GM19035 (cell line): ENCODE results near the gene TMEM123.

Experiments
- ATAC-seq: cut with Tn5 transposase; IDR thresholded peaks from one replicate; pipeline ENCODE4 v1.9.1; 2021; ENCODE audit not compliant: unreplicated experiment

Gene TMEM123

GRCh38 chr11:102426570-102426969, 26.0 kb downstream of the TMEM123 start:
- ATAC-seq, result no peak

GRCh38 chr11:102426000-102426399, 26.6 kb downstream of the TMEM123 start:
- no peak for ATAC-seq

DNA sequence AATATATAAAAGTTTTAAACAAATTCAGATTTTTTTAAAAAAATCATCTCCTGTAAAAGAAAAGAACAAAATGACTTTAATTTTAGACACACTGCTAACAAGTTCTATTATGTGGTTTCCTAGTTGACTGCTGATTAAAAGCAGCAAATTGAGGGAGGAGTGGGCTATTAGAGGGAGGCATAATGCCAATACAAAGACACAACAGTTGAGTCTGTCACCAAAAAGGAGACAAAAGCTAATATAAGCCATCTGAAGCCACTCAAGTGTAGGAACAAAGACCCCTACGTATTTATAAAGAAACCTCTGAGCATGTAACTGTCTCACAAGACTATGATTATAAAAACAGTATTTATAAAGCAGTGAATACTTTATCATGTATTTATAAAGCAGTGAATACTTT, 28.6 kb downstream of the TMEM123 start:
- ATAC-seq, result no peak

GRCh38 chr11:102422817-102423712, 29.5 kb downstream of the TMEM123 start:
- ATAC-seq, result no peak

DNA sequence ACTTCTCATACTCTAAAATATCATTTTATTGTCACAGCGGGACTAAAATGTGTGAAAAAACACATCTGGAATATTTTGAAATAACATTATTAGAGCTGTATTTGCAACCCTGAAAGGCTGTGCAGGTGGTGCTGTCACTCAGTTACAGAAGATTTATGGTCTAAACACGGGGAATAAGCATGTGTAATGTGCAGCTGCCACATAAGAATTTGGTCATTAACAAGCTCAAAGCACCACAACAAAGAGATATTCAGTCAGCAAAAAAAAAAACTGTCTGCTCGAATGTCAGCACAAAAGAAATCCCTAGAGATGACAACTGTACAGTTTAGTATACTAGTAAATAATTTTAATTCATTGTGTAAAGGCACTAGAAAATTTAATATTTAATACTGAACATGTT, 31.3 kb downstream of the TMEM123 start:
- ATAC-seq, result no peak

DNA sequence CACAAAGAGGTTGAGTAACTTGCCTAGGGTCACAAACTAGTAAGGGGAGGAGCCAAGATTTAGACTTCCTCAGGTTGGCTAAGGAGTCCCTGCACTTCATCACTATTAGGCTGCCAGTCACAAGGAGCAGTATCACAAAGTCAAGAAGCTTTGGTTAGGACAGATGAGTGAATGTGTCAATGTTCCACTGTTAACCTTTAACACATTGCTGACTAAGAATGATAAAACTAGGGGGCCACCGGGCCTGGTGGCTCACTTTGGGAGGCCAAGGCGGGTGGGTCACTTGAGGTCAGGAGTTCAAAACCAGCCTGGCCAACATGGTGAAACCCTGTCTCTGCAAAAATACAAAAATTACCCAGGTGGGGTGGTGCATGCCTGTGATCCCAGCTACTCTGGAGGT, 32.0 kb downstream of the TMEM123 start:
- peak; percentile 58 for ATAC-seq

GRCh38 chr11:102419181-102419580, 33.4 kb downstream of the TMEM123 start:
- ATAC-seq, result no peak

DNA sequence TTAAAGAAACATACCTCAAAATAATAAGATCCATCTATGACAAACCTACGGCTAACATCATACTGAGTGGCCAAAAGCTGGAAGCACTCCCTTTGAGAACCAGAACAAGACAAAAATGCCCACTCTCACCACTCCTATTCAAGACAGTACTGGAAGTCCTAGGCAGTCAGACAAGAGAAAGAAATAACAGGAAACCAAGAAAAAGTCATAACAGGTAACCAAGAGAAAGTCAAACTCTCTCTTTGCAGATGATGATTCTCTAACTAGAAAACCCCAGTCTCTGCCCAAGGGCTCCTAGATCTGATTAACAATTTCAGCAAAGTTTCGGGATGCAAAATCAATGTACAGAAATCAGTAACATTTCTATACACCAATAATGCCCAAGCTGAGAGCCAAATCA, 35.6 kb downstream of the TMEM123 start:
- ATAC-seq, result no peak

DNA sequence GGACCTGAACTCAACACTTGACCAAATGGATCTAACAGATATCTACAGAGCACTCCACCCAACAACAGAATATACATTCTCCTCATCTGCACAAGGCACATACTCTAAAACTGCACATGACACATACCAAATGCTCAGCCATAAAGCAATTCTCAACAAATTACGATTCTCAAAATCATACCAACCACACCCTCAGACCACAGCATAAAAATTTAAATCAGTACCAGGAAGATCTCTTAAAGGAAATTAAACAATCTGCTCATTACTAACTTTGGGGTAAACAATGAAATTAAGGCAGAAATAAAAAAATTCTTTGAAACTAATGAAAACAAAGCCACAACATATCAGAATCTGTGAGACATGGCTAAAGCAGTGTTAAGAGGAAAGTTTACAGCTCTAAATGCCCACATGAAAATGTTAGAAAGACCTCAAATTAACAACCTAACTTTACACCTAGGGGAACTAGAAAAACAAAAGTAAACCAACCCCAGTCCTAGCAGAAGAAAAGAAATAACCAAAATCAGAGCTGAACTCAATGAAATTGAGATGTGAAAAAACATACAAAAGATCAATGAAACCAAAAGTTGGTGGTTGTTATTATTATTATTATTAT, 37.2 kb downstream of the TMEM123 start:
- ATAC-seq, result no peak

DNA sequence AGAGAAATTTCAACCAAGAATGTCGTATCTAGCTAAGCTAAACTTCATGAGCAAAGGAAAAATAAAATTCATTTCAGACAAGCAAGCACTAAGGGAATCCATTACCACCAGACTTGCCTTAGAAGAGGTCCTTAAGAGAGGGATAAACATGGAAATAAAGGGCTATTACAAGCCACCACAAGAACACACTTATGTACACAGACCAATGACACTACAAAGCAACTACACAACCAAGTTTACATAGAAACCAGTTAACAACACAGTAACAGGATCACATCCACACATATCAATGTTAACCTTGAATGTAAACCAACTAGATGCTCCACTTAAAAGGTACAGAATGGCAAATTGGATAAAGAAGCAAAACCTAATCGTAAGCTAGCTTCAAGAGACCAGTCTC, 38.0 kb downstream of the TMEM123 start:
- ATAC-seq, result no peak

GRCh38 chr11:102413497-102413896, 39.1 kb downstream of the TMEM123 start:
- ATAC-seq, result no peak

- no peak for ATAC-seq
Measured at GRCh38 chr11:102411142-102411541, 41.4 kb downstream of the TMEM123 start.

DNA sequence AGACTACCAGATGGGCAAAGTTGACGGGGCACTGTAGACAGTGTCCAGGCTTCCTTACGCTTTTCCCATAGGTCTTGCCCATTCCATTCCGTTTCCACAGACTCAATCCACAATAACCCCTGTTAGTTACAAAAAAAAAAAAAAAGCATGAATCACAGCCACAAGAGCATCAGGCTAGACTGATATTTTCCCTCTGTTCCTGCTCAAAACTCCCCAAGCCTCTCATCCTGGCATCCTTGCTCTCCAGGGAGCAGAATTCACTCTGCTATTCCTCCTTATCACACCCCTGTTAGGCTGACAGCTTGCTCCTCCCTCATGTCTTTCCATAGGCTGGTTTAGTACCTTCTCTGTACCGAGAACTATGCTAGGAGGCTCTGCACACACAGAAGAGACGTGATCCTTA, 42.2 kb downstream of the TMEM123 start:
- ATAC-seq, result no peak

GRCh38 chr11:102408339-102408738, 44.2 kb downstream of the TMEM123 start:
- ATAC-seq, result no peak

DNA sequence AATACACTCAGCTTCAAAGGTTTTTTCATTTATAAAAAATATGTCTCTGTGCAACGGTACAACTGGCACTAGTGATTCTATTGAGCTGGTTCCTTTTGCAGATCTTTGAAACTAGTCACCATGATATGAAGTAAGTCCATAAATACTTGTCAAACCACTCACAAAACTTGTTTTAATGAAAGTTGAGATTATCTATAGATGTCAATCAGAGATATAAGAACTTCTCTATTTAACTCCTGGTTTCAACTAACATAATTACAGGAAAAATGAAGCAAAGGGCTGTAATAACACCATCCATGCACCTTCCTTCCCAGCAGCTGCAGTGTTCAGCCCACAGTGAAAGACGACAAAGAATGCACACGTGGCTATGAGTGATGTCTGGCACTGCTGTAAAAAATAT, 44.7 kb downstream of the TMEM123 start:
- no peak for ATAC-seq

DNA sequence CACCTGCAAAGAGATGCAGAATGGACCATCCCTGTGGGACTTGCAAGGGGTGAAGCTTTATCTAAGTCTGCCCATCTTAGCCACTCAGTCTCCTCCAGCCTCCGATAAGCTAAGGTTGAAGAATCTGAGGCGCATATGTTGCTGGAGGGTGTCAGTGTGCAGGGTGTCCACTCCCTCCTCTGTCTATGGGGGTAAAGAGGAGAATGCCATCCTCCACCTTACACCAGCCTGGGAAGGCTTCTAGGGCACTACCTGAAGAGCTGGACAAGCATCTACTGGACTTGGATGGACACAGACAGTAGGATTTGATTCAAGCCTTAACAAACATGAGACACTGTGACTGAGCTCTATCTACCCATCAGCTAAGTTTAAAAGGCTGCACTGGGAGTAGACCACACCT, 46.5 kb downstream of the TMEM123 start:
- no peak for ATAC-seq

- no peak for ATAC-seq
Measured at GRCh38 chr11:102405501-102405900, 47.1 kb downstream of the TMEM123 start.

GRCh38 chr11:102402548-102402947, 50.0 kb downstream of the TMEM123 start:
- no peak for ATAC-seq

DNA sequence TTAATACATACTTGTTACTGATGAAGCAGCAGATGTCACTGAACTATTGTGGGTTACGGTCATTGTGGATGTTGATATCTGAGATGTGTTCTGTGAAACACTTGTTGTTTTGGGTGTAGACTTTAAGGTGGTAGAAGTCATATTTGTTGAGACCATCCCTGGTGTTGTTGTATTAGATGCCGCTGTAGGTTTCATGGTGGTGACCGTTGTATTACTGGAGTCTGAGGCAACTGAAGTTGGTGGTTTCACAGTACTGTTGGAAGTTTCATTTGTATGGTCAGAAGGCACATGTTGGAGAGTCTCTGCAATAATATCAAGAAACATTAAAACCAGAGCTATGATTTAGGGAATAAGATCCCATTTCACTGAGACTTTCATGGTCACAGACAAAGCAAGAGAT, 50.7 kb downstream of the TMEM123 start:
- ATAC-seq, result no peak

DNA sequence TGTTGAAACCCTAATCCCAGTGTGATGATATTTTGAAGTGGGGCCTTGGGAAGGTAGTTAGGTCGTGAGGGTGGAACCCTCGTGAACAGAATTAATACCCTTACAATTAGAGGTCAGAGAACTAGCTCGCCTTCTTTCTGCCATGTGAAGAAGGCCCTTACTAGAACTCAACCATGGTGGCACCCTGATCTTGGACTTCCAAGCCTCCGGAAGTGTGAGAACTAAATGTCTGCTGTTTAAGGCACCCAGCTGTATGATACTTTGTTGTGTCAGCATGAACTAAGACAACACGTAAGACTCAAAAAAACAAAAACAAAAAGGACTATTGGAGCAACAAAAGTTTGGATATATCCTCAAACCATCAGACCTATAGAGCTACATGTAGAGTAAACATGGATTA, 52.0 kb downstream of the TMEM123 start:
- ATAC-seq, result no peak

GRCh38 chr11:102399189-102399588, 53.4 kb downstream of the TMEM123 start:
- no peak for ATAC-seq

- no peak for ATAC-seq
Measured at GRCh38 chr11:102398297-102398696, 54.3 kb downstream of the TMEM123 start.
